LHCN-M2 (cell line): ENCODE measurements around the gene KCTD17. TPM values are rescaled to one million over a fixed set of nuclear protein-coding genes. Genes with fewer than 3 reads are reported as not detected.

Experiments used
- DNase-seq: peaks from one replicate; pipeline ENCODE4 v3.0.0-alpha.2; 2012; ENCODE audit warnings: low read depth
- total RNA-seq: library from RNA; depleted of rRNA; stranded (reverse); fragments of >200 nt; gene quantifications from 2 replicates; pipeline ENCODE4 v1.2.3, GENCODE V29; 2014

KCTD17 gene
- total RNA-seq, 1 experiment from 2014 or later: 35.1 TPM

- no peak for DNase-seq
Observed at GRCh38 chr22:37043209-37043827, 8.2 kb upstream of the KCTD17 start.

GRCh38 chr22:37043828-37044538 lies 7.6 kb upstream of the KCTD17 start:
- DNase-seq: peak; percentile 23

GRCh38 chr22:37044634-37045625 lies 6.6 kb upstream of the KCTD17 start:
- no peak for DNase-seq

- DNase-seq: peak; percentile 29
Observed at GRCh38 chr22:37045958-37046357, 5.6 kb upstream of the KCTD17 start.

- DNase-seq: no peak
Observed at GRCh38 chr22:37046589-37046988, 5.0 kb upstream of the KCTD17 start.

GRCh38 chr22:37047006-37047405 lies 4.5 kb upstream of the KCTD17 start:
- DNase-seq: no peak

- no peak for DNase-seq
Observed at GRCh38 chr22:37048133-37048532, 3.4 kb upstream of the KCTD17 start.

- no peak for DNase-seq
Observed at GRCh38 chr22:37049224-37049623, 2.3 kb upstream of the KCTD17 start.

GRCh38 chr22:37050913-37051312 lies 629 bp upstream of the KCTD17 start:
- DNase-seq: no peak

GRCh38 chr22:37052386-37053309 lies 1.1 kb downstream of the KCTD17 start:
- DNase-seq: no peak

- no peak for DNase-seq
Observed at GRCh38 chr22:37053310-37054055, 1.9 kb downstream of the KCTD17 start.

GRCh38 chr22:37054056-37054395 lies 2.5 kb downstream of the KCTD17 start:
- DNase-seq: no peak

- no peak for DNase-seq
Observed at GRCh38 chr22:37054600-37055365, 3.2 kb downstream of the KCTD17 start.

GRCh38 chr22:37056246-37056645 lies 4.7 kb downstream of the KCTD17 start:
- no peak for DNase-seq

GRCh38 chr22:37057226-37057625 lies 5.7 kb downstream of the KCTD17 start:
- DNase-seq: no peak

GRCh38 chr22:37057796-37058510 lies 6.4 kb downstream of the KCTD17 start:
- no peak for DNase-seq

GRCh38 chr22:37058917-37059701 lies 7.6 kb downstream of the KCTD17 start:
- DNase-seq: no peak

GRCh38 chr22:37059876-37060449 lies 8.4 kb downstream of the KCTD17 start:
- DNase-seq: no peak
